DMS53 treated with DMSO at 0.1 percent for 48 hours (cell line): ENCODE results near the gene FBXW12.

ENCODE experiments used
- DNase-seq: peaks from one replicate; lab custom pipeline; 2025; ENCODE audit not compliant: unreplicated experiment; lab: John Stamatoyannopoulos, UW

Gene FBXW12

GRCh38 chr3:48434591-48435222 lies 62.7 kb downstream of the FBXW12 start:
- no peak for DNase-seq

- no peak for DNase-seq
Measured at GRCh38 chr3:48435223-48435595, 63.2 kb downstream of the FBXW12 start.

DNA sequence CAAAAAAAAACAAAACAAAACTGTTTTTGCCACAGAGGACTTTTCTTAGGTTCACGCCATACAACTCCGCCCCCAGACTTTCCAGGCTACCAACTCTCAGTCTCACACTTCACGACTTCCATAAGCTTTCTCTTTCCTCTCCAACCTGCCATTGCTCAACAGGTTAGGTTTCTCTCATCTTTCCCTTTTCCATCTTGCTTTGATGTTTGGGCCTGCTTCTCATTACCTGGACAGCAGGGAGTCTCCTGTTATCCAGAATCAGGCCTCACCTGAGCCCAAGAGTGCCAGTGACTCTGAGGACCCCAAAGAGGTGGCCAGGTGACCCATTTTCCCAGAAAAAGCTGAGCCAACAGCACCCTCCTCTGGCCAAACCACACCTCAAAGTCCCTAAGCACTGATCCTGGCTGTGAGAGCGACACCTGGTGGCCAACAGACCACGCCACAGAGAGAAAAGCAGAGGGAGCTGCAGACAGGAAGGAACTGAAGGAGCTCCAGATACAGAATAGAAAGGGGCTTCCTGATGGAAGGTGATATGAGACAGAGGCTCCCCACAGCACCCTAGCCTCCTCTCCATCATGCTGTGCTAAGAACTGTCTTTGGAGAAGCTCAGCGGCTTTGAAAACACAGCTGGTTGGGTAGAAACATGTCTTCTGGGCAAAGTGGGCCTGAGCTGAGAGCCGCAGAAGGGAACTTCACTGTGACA lies 63.9 kb downstream of the FBXW12 start:
- peak; percentile 17 for DNase-seq

- no peak for DNase-seq
Measured at GRCh38 chr3:48436477-48436787, 64.4 kb downstream of the FBXW12 start.

GRCh38 chr3:48436855-48437254 lies 64.8 kb downstream of the FBXW12 start:
- DNase-seq = no peak

DNA sequence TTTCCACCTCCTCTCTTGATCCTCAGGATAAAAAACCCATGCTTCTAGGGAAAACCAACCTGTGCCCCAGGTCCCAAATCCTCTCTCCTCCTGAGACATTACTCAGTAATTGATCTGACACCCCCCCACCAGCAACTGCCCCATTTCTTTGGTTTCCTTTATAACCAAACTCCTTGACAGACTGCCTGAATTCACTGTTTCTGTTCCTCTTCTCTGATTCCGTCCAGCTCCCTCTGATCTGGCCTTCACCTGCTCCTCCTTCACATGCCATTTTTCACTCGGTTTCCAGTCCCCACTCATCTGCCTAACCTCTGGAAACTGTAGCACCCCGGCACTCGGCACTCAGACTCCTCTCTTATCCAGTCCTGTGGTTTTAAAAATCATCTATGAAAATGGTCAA lies 65.8 kb downstream of the FBXW12 start:
- DNase-seq = no peak

- peak; percentile 61 for DNase-seq
Measured at GRCh38 chr3:48439820-48440589, 68.0 kb downstream of the FBXW12 start, which contains the start of the genes CCDC51 and TMA7. Gene CCDC51, minus strand, starts transcription at chr3:48440119. Its CDS starts 4,991 bp downstream, at chr3:48435128. Gene TMA7, plus strand, starts transcription at chr3:48440257. Its CDS starts 40 bp downstream, at chr3:48440297.

DNA sequence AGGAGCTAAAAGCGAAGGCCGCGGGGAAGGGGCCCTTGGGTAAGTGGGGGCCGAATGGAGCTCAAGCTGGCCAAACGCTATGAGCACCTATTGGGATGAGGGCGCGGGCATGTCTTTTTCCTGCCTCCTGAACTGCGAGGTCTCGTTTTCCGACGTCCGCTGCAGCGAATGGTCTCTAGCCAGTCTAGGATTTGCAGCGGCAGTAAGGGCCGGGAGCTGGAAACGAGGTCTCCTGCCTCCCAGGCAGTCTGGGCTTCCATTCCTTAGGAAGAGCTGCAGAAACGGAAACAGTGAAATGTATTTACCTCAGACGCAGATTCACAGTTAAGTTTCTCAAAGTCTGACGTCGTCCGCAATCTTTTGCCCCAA lies 68.6 kb downstream of the FBXW12 start:
- no peak for DNase-seq

GRCh38 chr3:48441940-48442339 lies 69.9 kb downstream of the FBXW12 start:
- DNase-seq = no peak
